HFF-Myc (cell line): Measurements from ENCODE around the gene ADIPOR1.

ENCODE experiments used
- DNase-seq: peaks from one replicate; pipeline ENCODE4 v3.0.0-alpha.2; 2011; ENCODE audit warnings: low read depth; ENCODE audit errors: extremely low read depth
- H3K4me3 ChIP-seq: replicated peaks from 2 replicates; pipeline ENCODE4 v1.5.1; 2011; ENCODE audit warnings: low read depth, mild to moderate bottlenecking, control low read depth, low read length
- TF ChIP-seq, protein P1 (sequence below): IDR thresholded peaks from 2 replicates; pipeline ENCODE4 v1.5.1; 2012; ENCODE audit warnings: mild to moderate bottlenecking, low read depth, low read length, control low read depth; ENCODE audit errors: missing control alignments

The ADIPOR1 gene

DNA sequence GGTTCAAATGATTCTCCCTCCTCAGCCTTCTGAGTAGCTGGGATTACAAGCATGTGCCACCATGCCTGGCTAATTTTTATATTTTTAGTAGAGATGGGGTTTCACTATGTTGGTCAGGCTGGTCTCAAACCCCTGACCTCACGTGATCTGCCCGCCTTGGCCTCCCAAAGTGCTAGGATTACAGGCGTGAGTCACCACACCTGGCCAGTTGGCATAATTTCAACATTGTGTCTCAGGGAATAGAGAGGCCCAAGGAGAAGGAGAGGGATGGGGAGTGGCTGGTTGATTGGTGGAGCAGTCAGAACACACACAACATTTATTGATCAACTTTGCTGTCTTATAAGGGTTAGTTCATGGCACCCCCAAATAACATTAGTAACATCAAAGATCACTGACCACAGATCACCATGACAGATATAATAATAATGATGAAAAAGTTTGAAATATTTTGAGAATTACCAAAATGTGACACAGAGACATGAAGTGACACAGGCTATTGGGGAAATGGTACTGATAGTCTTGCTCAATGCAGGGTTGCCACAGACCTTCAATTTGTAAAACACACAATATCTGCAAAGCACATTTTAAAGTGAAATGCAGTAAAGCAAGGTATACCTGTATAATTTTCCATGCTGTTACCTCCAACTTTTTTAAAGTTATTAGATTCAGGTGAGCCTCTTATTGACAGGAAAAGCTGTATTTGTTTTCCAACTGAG is 24.8 kb upstream of the ADIPOR1 start:
- TF ChIP-seq, protein P1, sequence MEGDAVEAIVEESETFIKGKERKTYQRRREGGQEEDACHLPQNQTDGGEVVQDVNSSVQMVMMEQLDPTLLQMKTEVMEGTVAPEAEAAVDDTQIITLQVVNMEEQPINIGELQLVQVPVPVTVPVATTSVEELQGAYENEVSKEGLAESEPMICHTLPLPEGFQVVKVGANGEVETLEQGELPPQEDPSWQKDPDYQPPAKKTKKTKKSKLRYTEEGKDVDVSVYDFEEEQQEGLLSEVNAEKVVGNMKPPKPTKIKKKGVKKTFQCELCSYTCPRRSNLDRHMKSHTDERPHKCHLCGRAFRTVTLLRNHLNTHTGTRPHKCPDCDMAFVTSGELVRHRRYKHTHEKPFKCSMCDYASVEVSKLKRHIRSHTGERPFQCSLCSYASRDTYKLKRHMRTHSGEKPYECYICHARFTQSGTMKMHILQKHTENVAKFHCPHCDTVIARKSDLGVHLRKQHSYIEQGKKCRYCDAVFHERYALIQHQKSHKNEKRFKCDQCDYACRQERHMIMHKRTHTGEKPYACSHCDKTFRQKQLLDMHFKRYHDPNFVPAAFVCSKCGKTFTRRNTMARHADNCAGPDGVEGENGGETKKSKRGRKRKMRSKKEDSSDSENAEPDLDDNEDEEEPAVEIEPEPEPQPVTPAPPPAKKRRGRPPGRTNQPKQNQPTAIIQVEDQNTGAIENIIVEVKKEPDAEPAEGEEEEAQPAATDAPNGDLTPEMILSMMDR: no peak
- DNase-seq: no peak
- H3K4me3 ChIP-seq: no peak overlapping the region

DNA sequence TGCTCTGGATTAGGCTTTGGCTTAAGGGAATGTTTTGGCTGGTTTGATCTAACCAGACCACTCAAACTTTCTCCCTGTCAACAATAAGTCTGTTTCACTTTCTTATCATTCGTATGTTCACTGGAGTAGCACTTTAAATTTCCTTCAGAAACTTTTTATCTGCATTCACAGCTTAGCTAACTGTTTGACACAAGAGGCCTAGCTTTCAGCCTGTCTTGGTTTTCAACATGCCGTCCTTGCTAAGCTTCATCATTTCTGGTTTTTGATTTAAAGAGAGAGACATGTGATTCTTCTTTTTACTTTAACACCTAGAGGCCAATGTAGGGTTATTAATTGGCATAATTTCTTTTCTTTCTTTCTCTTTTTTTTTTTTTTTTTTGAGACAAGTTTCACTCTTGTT is 23.8 kb upstream of the ADIPOR1 start:
- no peak overlapping the region for H3K4me3 ChIP-seq
- DNase-seq: no peak
- TF ChIP-seq, protein P1: no peak

DNA sequence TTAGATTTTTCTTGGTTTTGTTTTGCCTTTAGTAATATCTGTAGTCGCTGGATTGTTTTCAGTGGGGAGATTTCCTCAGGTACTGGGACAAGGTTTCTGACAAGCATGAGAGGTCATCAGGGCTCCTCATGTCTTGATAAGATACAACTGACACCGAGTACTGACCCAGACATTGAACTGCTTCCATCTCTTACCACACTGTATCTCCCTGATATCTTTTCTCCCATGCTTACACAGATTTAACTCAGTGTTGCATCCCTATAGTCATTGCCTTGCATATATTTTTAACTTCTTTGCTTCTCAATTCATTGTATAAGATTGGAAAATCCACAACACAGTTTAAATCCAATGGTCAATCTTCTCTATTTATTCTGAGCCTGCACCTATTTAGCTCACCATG is 21.3 kb upstream of the ADIPOR1 start:
- DNase-seq: no peak
- TF ChIP-seq, protein P1: no peak
- H3K4me3 ChIP-seq: no peak overlapping the region

DNA sequence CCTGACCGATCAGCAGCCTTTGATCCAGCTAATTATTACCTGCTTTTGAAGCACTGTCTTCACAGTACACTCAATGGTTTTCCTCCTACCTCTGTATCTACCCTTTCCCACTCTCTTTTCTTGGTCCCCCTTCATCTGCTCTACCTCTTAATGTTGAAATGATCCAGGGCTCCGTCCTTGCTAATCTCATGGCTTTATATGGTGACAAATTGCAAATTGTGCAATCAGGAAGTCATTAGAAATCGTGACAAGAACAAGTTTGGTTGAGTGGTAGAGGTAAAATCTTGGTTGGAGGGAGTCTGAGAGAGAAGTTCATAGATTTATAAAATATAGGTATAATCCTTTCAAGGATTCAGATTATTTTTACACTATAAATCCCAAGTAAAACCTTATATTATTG is 18.5 kb upstream of the ADIPOR1 start:
- TF ChIP-seq, protein P1: no peak
- no peak for DNase-seq
- H3K4me3 ChIP-seq: no peak overlapping the region

DNA sequence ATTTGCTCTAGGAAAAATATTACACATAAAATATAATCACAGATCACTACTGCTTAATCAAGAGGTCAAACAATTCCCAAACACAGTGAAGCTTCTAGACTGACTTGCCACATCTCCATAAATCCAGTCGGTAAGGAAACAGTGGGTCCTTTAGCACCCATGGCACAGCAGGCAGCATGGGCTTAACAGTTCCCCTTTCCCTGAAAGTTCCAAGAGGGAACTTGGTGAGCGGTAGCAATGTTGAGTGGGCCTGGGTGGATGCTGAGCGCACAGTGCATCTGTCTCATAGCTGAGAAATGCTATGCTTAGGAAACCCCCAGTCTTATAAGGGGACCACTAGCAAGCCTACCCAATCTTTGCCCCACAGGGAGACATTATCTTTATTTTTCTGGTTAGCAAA is 16.7 kb upstream of the ADIPOR1 start:
- DNase-seq: no peak
- H3K4me3 ChIP-seq: no peak overlapping the region
- TF ChIP-seq, protein P1: no peak

DNA sequence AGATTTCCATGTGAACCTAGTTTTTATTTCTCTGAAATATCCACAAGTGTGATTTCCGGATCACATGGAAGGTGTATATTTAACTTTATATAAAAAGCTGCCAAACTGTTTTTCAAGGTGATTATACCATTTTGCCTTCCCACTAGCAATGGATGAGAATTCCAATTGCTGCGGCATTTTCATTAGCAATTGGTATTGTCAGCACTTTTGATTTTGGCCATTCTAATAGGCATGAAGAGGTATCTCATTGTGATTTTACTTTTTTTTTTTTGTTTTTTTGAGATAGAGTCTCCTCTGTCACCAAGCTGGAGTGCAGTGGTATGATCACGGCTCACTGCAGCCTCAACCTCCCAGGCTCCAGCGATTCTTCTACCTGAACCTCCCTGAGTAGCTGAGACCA is 13.9 kb upstream of the ADIPOR1 start:
- no peak overlapping the region for H3K4me3 ChIP-seq
- TF ChIP-seq, protein P1: no peak
- DNase-seq: no peak

DNA sequence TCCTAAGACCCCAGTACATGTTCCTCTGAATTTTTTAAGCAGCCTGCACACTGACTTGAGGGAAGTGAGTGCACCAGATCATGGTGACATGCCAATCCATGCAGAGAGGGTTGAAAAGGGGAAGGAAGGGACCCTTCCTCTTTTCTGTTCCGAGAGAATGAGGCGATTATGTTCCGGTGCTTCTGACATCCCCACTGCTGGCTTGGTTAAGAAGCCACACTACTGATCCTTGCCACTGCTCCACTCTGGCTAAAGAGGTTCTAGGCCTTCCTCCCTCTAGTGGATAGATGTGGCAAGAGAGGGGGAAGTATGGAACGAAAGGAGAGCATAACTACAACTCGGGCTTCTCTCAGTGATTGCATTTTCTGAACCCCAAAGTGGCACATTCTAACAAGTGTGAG is 10.8 kb upstream of the ADIPOR1 start:
- DNase-seq: peak; percentile 46
- H3K4me3 ChIP-seq: no peak overlapping the region
- TF ChIP-seq, protein P1: peak; percentile 89
